Body of pancreas (tissue), 4 donors: ENCODE results near the gene CAPRIN2.

ENCODE experiments used
- POLR2A ChIP-seq, 3 donors: fragments of 450-650 bp; IDR thresholded peaks; one replicate each; pipeline ENCODE4 v1.6.1; 2016; ENCODE audit warnings: antibody characterized with exemption in 3 of 3, mild to moderate bottlenecking in 2 of 3
- TF ChIP-seq, protein P1 (sequence below), 7 experiments: fragments of 450-650 bp in 4 of 7; fragments of 200-600 bp in 3 of 7; sonication (generic) in 3 of 7; IDR thresholded peaks; one replicate each; pipeline ENCODE4 v1.5.1; 2016 to 2019; ENCODE audit warnings: antibody characterized with exemption in 7 of 7

GRCh38 chr12:30692470-30692869 is 62.3 kb downstream of the CAPRIN2 start:
- TF ChIP-seq, protein P1, sequence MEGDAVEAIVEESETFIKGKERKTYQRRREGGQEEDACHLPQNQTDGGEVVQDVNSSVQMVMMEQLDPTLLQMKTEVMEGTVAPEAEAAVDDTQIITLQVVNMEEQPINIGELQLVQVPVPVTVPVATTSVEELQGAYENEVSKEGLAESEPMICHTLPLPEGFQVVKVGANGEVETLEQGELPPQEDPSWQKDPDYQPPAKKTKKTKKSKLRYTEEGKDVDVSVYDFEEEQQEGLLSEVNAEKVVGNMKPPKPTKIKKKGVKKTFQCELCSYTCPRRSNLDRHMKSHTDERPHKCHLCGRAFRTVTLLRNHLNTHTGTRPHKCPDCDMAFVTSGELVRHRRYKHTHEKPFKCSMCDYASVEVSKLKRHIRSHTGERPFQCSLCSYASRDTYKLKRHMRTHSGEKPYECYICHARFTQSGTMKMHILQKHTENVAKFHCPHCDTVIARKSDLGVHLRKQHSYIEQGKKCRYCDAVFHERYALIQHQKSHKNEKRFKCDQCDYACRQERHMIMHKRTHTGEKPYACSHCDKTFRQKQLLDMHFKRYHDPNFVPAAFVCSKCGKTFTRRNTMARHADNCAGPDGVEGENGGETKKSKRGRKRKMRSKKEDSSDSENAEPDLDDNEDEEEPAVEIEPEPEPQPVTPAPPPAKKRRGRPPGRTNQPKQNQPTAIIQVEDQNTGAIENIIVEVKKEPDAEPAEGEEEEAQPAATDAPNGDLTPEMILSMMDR (IDR thresholded peaks at IDR 0.05) = no peak
- no peak for TF ChIP-seq POLR2A (IDR thresholded peaks at IDR 0.05)
